HL-60 (cell line): ENCODE data around the gene TASOR2.

Experiments used
- DNase-seq, 2 experiments: peaks; one replicate each; pipeline ENCODE4 v3.0.0-alpha.2; 2010 to 2020; ENCODE audit warnings: low read depth in 1 of 2, low spot score in 1 of 2
- H3K27ac ChIP-seq: fragments of 250-450 bp; sonication (Bioruptor Pico); replicated peaks from 2 replicates; pipeline ENCODE4 v1.5.1; 2020; ENCODE audit warnings: mild to moderate bottlenecking, moderate library complexity
- H3K27me3 ChIP-seq: fragments of 250-450 bp; sonication (Bioruptor Pico); 2 replicates; pipeline ENCODE4 v1.5.1; 2021; ENCODE audit warnings: mild to moderate bottlenecking, moderate library complexity; ENCODE audit not compliant: insufficient read depth, poor library complexity, severe bottlenecking
- H3K4me3 ChIP-seq: replicated peaks from 2 replicates; pipeline ENCODE4 v1.5.1; 2011; ENCODE audit warnings: mild to moderate bottlenecking, control low read depth, low read length; ENCODE audit not compliant: insufficient read depth
- GABPA ChIP-seq: IDR thresholded peaks from 2 replicates; pipeline ENCODE4 v1.6.1; 2012; ENCODE audit warnings: low read depth
- POLR2AphosphoS5 ChIP-seq: IDR thresholded peaks from 2 replicates; pipeline ENCODE4 v1.6.1; 2012; ENCODE audit warnings: low read depth
- SPI1 ChIP-seq: IDR thresholded peaks from 2 replicates; pipeline ENCODE4 v1.6.1; 2012; ENCODE audit warnings: low read depth, mild to moderate bottlenecking, borderline replicate concordance
- TF ChIP-seq, protein P1 (sequence below): IDR thresholded peaks from 2 replicates; pipeline ENCODE4 v1.6.1; 2012; ENCODE audit warnings: low read depth; ENCODE audit not compliant: insufficient replicate concordance
- TF ChIP-seq, protein P2 (sequence below): IDR thresholded peaks from one replicate; pipeline ENCODE4 v1.5.1; 2011; ENCODE audit warnings: low read length, control low read depth, inconsistent platforms; ENCODE audit not compliant: insufficient read depth

The TASOR2 gene

DNA sequence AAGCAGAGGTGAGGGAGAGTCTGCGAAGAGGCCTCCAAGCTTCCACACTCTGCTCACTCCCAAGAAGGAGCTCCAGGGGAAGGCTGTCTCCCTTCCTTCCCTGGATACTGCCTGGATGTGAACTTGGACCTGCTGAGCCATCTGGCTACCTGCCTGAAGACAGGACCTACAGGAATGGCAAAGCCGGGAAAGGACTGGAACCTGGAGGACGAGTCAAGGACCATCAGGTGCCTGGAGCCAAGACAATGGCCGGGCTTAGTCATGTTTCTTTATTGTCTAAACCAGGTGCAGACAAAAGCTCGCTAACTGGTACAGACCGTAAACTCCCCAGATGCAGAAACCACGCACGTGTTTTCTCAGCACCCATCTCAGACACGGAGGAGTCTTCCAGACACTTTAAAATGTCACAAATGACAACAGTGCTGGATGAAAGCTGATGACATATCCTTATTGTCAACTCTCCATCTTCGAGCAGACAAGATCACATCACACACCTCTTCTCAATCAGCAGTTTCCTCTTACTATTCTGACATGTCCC, 30.4 kb upstream of the TASOR2 start:
- Histone ChIP-seq H3K27ac (no peak overlapping the region), H3K27me3 (no peaks in the 10 kb centered on the region), H3K4me3 (no peak overlapping the region)
- TF ChIP-seq, protein P1, sequence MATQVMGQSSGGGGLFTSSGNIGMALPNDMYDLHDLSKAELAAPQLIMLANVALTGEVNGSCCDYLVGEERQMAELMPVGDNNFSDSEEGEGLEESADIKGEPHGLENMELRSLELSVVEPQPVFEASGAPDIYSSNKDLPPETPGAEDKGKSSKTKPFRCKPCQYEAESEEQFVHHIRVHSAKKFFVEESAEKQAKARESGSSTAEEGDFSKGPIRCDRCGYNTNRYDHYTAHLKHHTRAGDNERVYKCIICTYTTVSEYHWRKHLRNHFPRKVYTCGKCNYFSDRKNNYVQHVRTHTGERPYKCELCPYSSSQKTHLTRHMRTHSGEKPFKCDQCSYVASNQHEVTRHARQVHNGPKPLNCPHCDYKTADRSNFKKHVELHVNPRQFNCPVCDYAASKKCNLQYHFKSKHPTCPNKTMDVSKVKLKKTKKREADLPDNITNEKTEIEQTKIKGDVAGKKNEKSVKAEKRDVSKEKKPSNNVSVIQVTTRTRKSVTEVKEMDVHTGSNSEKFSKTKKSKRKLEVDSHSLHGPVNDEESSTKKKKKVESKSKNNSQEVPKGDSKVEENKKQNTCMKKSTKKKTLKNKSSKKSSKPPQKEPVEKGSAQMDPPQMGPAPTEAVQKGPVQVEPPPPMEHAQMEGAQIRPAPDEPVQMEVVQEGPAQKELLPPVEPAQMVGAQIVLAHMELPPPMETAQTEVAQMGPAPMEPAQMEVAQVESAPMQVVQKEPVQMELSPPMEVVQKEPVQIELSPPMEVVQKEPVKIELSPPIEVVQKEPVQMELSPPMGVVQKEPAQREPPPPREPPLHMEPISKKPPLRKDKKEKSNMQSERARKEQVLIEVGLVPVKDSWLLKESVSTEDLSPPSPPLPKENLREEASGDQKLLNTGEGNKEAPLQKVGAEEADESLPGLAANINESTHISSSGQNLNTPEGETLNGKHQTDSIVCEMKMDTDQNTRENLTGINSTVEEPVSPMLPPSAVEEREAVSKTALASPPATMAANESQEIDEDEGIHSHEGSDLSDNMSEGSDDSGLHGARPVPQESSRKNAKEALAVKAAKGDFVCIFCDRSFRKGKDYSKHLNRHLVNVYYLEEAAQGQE: no peak
- no peak for DNase-seq

DNA sequence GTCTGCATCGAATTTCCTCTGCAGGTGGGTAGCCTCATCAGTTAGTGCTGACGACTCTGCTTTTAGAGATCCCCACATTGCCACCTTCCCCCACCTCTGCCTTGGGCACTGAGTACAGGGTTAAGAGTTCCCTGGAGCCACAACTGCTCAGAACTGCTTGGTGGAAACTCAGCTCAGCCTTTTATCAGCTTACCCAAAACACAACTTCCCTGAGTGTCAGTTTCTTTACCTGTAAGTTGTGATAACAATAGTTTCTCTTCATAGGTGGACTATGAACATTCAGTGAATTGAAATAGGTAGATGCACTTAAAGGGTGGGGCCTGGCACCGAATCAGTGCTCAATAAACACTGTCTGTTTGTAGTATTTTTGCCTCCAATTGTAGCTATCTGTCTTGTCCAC, 29.5 kb upstream of the TASOR2 start:
- Histone ChIP-seq H3K27me3 (no peaks in the 10 kb centered on the region), H3K4me3 (no peak overlapping the region), H3K27ac (no peak overlapping the region)
- TF ChIP-seq, protein P2, sequence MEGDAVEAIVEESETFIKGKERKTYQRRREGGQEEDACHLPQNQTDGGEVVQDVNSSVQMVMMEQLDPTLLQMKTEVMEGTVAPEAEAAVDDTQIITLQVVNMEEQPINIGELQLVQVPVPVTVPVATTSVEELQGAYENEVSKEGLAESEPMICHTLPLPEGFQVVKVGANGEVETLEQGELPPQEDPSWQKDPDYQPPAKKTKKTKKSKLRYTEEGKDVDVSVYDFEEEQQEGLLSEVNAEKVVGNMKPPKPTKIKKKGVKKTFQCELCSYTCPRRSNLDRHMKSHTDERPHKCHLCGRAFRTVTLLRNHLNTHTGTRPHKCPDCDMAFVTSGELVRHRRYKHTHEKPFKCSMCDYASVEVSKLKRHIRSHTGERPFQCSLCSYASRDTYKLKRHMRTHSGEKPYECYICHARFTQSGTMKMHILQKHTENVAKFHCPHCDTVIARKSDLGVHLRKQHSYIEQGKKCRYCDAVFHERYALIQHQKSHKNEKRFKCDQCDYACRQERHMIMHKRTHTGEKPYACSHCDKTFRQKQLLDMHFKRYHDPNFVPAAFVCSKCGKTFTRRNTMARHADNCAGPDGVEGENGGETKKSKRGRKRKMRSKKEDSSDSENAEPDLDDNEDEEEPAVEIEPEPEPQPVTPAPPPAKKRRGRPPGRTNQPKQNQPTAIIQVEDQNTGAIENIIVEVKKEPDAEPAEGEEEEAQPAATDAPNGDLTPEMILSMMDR: no peak
- no peak for TF ChIP-seq POLR2AphosphoS5
- no peak for TF ChIP-seq SPI1
- TF ChIP-seq, protein P1: no peak
- TF ChIP-seq GABPA: no peak
- no peak for DNase-seq

DNA sequence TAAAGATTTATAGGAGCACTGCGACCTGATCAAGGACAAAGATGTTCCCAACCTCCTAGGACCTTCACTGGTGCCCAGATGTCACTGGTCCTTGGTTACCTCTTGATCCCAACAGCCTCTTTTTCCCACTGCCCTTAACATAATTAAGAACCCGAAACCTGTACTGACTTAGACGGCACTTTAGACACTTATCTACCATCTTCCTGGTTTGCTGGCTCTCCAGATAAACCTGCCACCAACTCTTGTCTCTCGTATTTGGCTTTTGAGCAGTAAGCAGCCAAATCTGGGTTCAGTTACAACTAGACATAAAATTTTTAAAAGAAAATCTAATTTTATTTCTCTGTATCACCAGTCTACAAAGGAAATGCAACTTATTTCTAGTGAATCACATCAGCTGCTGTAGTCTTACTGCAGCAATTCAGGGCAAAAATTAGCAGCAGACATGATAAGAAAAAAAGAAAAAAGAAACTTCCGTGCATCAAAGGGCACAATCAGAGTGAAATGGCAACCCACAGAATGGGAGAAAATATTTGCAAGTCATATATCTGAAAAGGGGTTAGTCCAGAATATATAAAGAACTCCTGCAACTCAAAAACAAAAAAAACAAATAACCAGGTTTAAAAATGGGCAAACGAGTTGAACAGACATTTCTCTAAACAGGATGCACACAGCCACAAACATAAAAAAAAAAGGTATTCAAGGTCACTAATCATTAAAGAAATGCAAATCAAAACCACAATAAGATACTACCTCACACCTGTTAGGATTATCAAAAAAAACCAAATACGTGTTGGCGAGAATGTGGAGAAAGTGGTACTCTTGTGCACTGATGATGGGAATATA, 27.7 kb upstream of the TASOR2 start:
- Histone ChIP-seq H3K27ac (no peak overlapping the region), H3K27me3 (no peaks in the 10 kb centered on the region), H3K4me3 (no peak overlapping the region)
- no peak for DNase-seq
- TF ChIP-seq GABPA: no peak
- TF ChIP-seq POLR2AphosphoS5: no peak
- TF ChIP-seq, protein P2: no peak
- TF ChIP-seq, protein P1: no peak
- TF ChIP-seq SPI1: no peak
